K562 (cell line): ENCODE data around the gene MRAS. TPM values are rescaled to one million over a fixed set of nuclear protein-coding genes. Genes with fewer than 3 reads are reported as not detected.
"Not testable (repeated sequence)": the region's sequence is repeated elsewhere in the genome, so short reads cannot be mapped to it uniquely, and the experiment has no call there.

ENCODE experiments used
- ATAC-seq: fragments of 200-7000 bp; cut with Tn5 transposase; 3 replicates; pipeline ENCODE4 v1.9.1; 2020; ENCODE audit warnings: moderate library complexity
- BruUV-seq: library from RNA; stranded (reverse); fragments of 400-500 nt; replicated peaks from 2 replicates; lab custom pipeline; 2021; lab: Mats Ljungman, UMichigan
- CTCF ChIA-PET: fragments of 300-600 bp; formaldehyde crosslinking; extraction: SDS; loops from one replicate; lab custom pipeline; 2021; ENCODE audit warnings: low intra/inter-chr PET ratio; lab: Yijun Ruan, JAX
- POLR2A ChIA-PET: fragments of 300-600, 350-650 bp; sonication (Branson Sonifier 250); formaldehyde crosslinking; extraction: SDS; loops from one replicate; lab custom pipeline; 2021; ENCODE audit warnings: antibody characterized with exemption, inconsistent platforms; lab: Yijun Ruan, JAX
- DNase-seq, 4 experiments: peaks; one replicate each; pipeline versions ENCODE4 v3.0.0 to v3.0.0-alpha.2; 2011 to 2018; ENCODE audit warnings: low spot score in 3 of 4, mixed read lengths in 3 of 4; ENCODE audit errors: extremely low read depth in 1 of 4
- FAIRE-seq: peaks from 2 replicates; lab custom pipeline; 2011; peaks lifted over from hg19 to GRCh38; lab: Jason Lieb, UNC
- H2AFZ ChIP-seq: 2 replicates; pipeline ENCODE4 v1.6.0; 2011; ENCODE audit warnings: low read depth, low read length, control low read depth, inconsistent platforms
- H3K27ac ChIP-seq: fragments of 200-600 bp; 3 replicates; pipeline ENCODE4 v1.8.0; 2011; ENCODE audit warnings: low read depth, mild to moderate bottlenecking, control low read depth, inconsistent platforms, low read length, moderate library complexity, mixed read lengths; ENCODE audit errors: extremely low read depth
- H3K27me3 ChIP-seq, 2 experiments: fragments of 300-600 bp in 1 of 2; 2 replicates in 1 of 2; 3 replicates in 1 of 2; pipeline versions ENCODE4 v1.6.0 to v1.8.0; 2011; ENCODE audit warnings: inconsistent platforms in 2 of 2, low read length in 2 of 2, mild to moderate bottlenecking in 1 of 2, mixed read lengths in 1 of 2, moderate library complexity in 1 of 2; ENCODE audit not compliant: control insufficient read depth in 2 of 2, insufficient read depth in 2 of 2
- H3K36me3 ChIP-seq: fragments of 300-600 bp; 3 replicates; pipeline ENCODE4 v1.8.0; 2011; ENCODE audit warnings: mild to moderate bottlenecking, low read length, inconsistent platforms; ENCODE audit not compliant: control insufficient read depth, insufficient read depth
- H3K4me1 ChIP-seq, 2 experiments: fragments of 200-600 bp in 1 of 2; replicated peaks in 1 of 2; 2 replicates in 1 of 2; 3 replicates in 1 of 2; pipeline versions ENCODE4 v1.5.1 to v1.8.0; 2011; ENCODE audit warnings: inconsistent platforms in 2 of 2, low read length in 2 of 2, mild to moderate bottlenecking in 1 of 2, mixed read lengths in 1 of 2, moderate library complexity in 1 of 2; ENCODE audit not compliant: control insufficient read depth in 2 of 2, insufficient read depth in 2 of 2
- H3K4me2 ChIP-seq: 2 replicates; pipeline ENCODE4 v1.6.1; 2011; ENCODE audit warnings: low read length, control low read depth, inconsistent platforms, mixed read lengths; ENCODE audit not compliant: insufficient read depth
- H3K4me3 ChIP-seq: fragments of 200-600 bp; sonication (generic), shearing (Covaris generic); 2 replicates; pipeline ENCODE4 v1.5.1; 2016; ENCODE audit warnings: control low read depth, inconsistent platforms
- H3K79me2 ChIP-seq: fragments of 200-600 bp; 3 replicates; pipeline ENCODE4 v1.8.0; 2011; ENCODE audit warnings: low read length, inconsistent platforms; ENCODE audit not compliant: control insufficient read depth, insufficient read depth
- H3K9ac ChIP-seq, 2 experiments: 2 replicates each; pipeline versions ENCODE4 v1.6.0 to v1.6.1; 2011; ENCODE audit warnings: low read depth in 2 of 2, low read length in 2 of 2, control low read depth in 1 of 2, inconsistent platforms in 1 of 2, mild to moderate bottlenecking in 1 of 2, mixed read lengths in 1 of 2; ENCODE audit not compliant: insufficient read depth in 1 of 2
- H3K9me1 ChIP-seq: one replicate; pipeline ENCODE4 v1.6.0; 2011; ENCODE audit warnings: inconsistent platforms, mild to moderate bottlenecking, low read length, moderate library complexity; ENCODE audit not compliant: control insufficient read depth, insufficient read depth
- H3K9me3 ChIP-seq: replicated peaks from 2 replicates; pipeline ENCODE4 v1.5.1; 2011; ENCODE audit warnings: low read depth, low read length, inconsistent platforms; ENCODE audit not compliant: control insufficient read depth, insufficient read depth
- H4K20me1 ChIP-seq: replicated peaks from 2 replicates; pipeline ENCODE4 v1.6.1; 2011; ENCODE audit warnings: low read length, inconsistent platforms, mixed read lengths; ENCODE audit not compliant: control insufficient read depth, insufficient read depth
- MYC ChIP-seq, 2 experiments: fragments of 250-450 bp in 1 of 2; sonication (Bioruptor Pico) in 1 of 2; IDR thresholded peaks; 2 replicates each; pipeline versions ENCODE4 v1.5.1 to v1.6.1; 2012 to 2021; ENCODE audit warnings: low read depth in 2 of 2, borderline replicate concordance in 1 of 2, improper control_type of control experiment in 1 of 2, low read length in 1 of 2, mild to moderate bottlenecking in 1 of 2, moderate library complexity in 1 of 2
- RAD21 ChIP-seq, 2 experiments: fragments of 250-450 bp in 1 of 2; fragments of 450-650 bp in 1 of 2; sonication (Bioruptor Pico) in 1 of 2; formaldehyde crosslinking in 1 of 2; IDR thresholded peaks in 1 of 2; conservative IDR thresholded peaks in 1 of 2; 2 replicates each; pipeline versions ENCODE4 v1.4.0 to v1.8.0; 2020 to 2022; ENCODE audit warnings: mild to moderate bottlenecking in 2 of 2, moderate library complexity in 1 of 2
- WGBS: fragments of 100-300 bp; shearing (Covaris generic); methylation state at CpG from one replicate; pipeline ENCODE4 v1.1.6; 2016; ENCODE audit warnings: low coverage, mixed read lengths; ENCODE audit not compliant: insufficient coverage; ENCODE audit errors: missing lambda C conversion rate; 5-methylcytosine and 5-hydroxymethylcytosine counted together
- in situ Hi-C: fragments of 300-500 bp; cut with MboI; formaldehyde crosslinking; loops from 4 replicates; pipeline ENCODE4 v1.15.0; 2018; ENCODE audit warnings: inconsistent platforms, mixed read lengths
- intact Hi-C: fragments of 100-400 bp; cut with micrococcal nuclease; formaldehyde crosslinking; loops from 2 replicates; pipeline ENCODE4 v1.14.2; 2022
- polyA plus RNA-seq, 8 experiments: library from polyadenylated mRNA; depleted of rRNA in 4 of 8; stranded (reverse) in 5 of 8; unstranded in 3 of 8; fragments of >200 nt; fragmentation: Nextera tagmentation in 2 of 8; fragmentation: Illumina TruSeq in 1 of 8; extraction: Ambion mirVana in 2 of 8; extraction: Trizol in 1 of 8; gene quantifications; 2 replicates each; pipeline versions ENCODE4 v1.2.1 to v1.2.3, GENCODE V29; 2011 to 2014; ENCODE audit warnings: inconsistent platforms in 1 of 8, missing spikeins in 1 of 8
- total RNA-seq, 7 experiments: library from RNA; depleted of rRNA in 6 of 7; stranded (reverse); fragments of >200 nt in 6 of 7; fragmentation: Illumina TruSeq in 2 of 7; extraction: Trizol in 2 of 7; gene quantifications; 2 replicates each; pipeline versions ENCODE4 v1.2.1 to v1.2.3, GENCODE V29; 2011 to 2021; ENCODE audit warnings: low replicate concordance in 1 of 7
- TF ChIP-seq, protein P1 (sequence below), 3 experiments: IDR thresholded peaks in 2 of 3; conservative IDR thresholded peaks in 1 of 3; 2 replicates each; pipeline ENCODE4 v1.5.1; 2011 to 2012; ENCODE audit warnings: low read length in 3 of 3, mild to moderate bottlenecking in 3 of 3, control low read depth in 2 of 3, improper control_type of control experiment in 1 of 3, inconsistent platforms in 1 of 3, low read depth in 1 of 3, mixed read lengths in 1 of 3, moderate library complexity in 1 of 3; ENCODE audit not compliant: insufficient read depth in 2 of 3

Gene MRAS
- total and polyA plus RNA-seq, 9 of the 15 experiments (the other 6 are each of a cell fraction or from before 2014, with no cell fraction given): 1.5 to 10.0 (median 5.0) TPM

- no peaks in the 10 kb centered on the region for H3K9me3 ChIP-seq
- TF ChIP-seq MYC (IDR thresholded peaks at IDR 0.05; ENCODE audit: low read depth, low read length) (no peak), MYC (CRISPR knock-in tag; IDR thresholded peaks at IDR 0.05; ENCODE audit: borderline replicate concordance, low read depth) (no peak), RAD21 (CRISPR knock-in tag; conservative IDR thresholded peaks at IDR 0.05 in 1 of 2, IDR thresholded peaks at IDR 0.05 in 1 of 2) (peak in 1 of 2 experiments; percentile 34; a peak in 2 of 4 replicates)
- TF ChIP-seq, protein P1, sequence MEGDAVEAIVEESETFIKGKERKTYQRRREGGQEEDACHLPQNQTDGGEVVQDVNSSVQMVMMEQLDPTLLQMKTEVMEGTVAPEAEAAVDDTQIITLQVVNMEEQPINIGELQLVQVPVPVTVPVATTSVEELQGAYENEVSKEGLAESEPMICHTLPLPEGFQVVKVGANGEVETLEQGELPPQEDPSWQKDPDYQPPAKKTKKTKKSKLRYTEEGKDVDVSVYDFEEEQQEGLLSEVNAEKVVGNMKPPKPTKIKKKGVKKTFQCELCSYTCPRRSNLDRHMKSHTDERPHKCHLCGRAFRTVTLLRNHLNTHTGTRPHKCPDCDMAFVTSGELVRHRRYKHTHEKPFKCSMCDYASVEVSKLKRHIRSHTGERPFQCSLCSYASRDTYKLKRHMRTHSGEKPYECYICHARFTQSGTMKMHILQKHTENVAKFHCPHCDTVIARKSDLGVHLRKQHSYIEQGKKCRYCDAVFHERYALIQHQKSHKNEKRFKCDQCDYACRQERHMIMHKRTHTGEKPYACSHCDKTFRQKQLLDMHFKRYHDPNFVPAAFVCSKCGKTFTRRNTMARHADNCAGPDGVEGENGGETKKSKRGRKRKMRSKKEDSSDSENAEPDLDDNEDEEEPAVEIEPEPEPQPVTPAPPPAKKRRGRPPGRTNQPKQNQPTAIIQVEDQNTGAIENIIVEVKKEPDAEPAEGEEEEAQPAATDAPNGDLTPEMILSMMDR (IDR thresholded peaks at IDR 0.05 in 2 of 3, conservative IDR thresholded peaks at IDR 0.05 in 1 of 3; ENCODE audit: insufficient read depth in 2 of 3, low read depth in 1 of 3, low read length in 3 of 3): peak in 2 of 3 experiments; percentile 6 to 25; a peak in 2 of 6 replicates
- H3K4me1 ChIP-seq: no peaks in the 10 kb centered on the region
- intact Hi-C loops (no loop called here), in situ Hi-C loops (no loop called here)
- no peak overlapping the region for H2AFZ ChIP-seq
- no peaks in the 10 kb centered on the region for H4K20me1 ChIP-seq
- no peaks in the 10 kb centered on the region for H3K36me3 ChIP-seq
- H3K4me2 ChIP-seq: no peak overlapping the region
- ChIA-PET CTCF (no interaction called here), POLR2A (no interaction called here)
- H3K4me3 ChIP-seq: no peak overlapping the region
- H3K9ac ChIP-seq: no peak overlapping the region
- no TSS peak for BruUV-seq
- no peaks in the 10 kb centered on the region; a peak in 1 of 5 replicates for H3K27me3 ChIP-seq
- no peak overlapping the region for H3K27ac ChIP-seq
- DNase-seq (no peak), ATAC-seq (no peak), FAIRE-seq (no peak)
- H3K79me2 ChIP-seq: no peaks in the 10 kb centered on the region
- 10% methylated on average over 2 of the region's 3 CpGs for WGBS
- no peaks in the 10 kb centered on the region for H3K9me1 ChIP-seq
These were observed 77.8 kb downstream of the MRAS start for GRCh38 chr3:138426211-138426610.

DNA sequence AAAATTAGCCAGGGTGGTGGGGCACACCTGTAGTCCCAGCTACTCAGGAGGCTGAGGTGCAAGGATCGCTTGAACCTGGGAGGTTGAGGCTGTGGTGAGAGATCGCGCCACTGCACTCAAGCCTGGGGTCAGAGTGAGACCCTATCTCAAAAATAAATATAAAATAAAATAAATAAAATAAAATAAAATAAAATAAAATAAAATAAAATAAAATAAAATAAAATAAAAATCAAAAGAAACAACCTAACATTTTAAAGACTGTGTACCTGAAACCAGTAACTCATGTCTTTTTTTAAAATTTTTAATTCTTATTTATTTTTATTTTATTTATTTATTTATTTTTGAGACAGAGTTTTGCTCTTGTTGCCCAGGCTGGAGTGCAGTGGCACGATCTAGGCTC, 78.4 kb downstream of the MRAS start:
- ATAC-seq, H3K27ac ChIP-seq, H3K9me3 ChIP-seq, DNase-seq, BruUV-seq, in situ Hi-C loops, H3K9ac ChIP-seq, H3K4me2 ChIP-seq, H4K20me1 ChIP-seq, FAIRE-seq, H3K4me3 ChIP-seq, intact Hi-C loops, H3K4me1 ChIP-seq, H3K27me3 ChIP-seq, H3K36me3 ChIP-seq, POLR2A ChIA-PET, CTCF ChIA-PET, H2AFZ ChIP-seq, H3K79me2 ChIP-seq, H3K9me1 ChIP-seq: not testable (repeated sequence)
- WGBS: 65% methylated on average over 4 of the region's 4 CpGs
